ENCODE data around the gene RINL. TPM values are rescaled to one million over a fixed set of nuclear protein-coding genes. Genes with fewer than 3 reads are reported as not detected.
A peak's percentile ranks its signal among the peaks of the same experiment; 100 is the strongest.

Gene RINL
- total RNA-seq, 1 experiment from 2014 or later: 14.5 TPM

- TF ChIP-seq CTCF (IDR thresholded peaks at IDR 0.05) (peak; percentile 34; the same call in 1 of the 2 replicates), NFE2L1 (CRISPR knock-in tag; IDR thresholded peaks at IDR 0.05) (peak; percentile 59; the same call in 1 of the 2 replicates), MYBL2 (CRISPR knock-in tag; IDR thresholded peaks at IDR 0.05) (peak; percentile 66; the same call in 1 of the 2 replicates), ZNF232 (CRISPR knock-in tag; IDR thresholded peaks at IDR 0.05) (0 out of 2 replicates have a peak, but pooled peaks have one; percentile 74)
Observed at GRCh38 chr19:38849860-38850435, 28.1 kb downstream of the RINL start, which contains the start of gene HNRNPL (continued).

DNA sequence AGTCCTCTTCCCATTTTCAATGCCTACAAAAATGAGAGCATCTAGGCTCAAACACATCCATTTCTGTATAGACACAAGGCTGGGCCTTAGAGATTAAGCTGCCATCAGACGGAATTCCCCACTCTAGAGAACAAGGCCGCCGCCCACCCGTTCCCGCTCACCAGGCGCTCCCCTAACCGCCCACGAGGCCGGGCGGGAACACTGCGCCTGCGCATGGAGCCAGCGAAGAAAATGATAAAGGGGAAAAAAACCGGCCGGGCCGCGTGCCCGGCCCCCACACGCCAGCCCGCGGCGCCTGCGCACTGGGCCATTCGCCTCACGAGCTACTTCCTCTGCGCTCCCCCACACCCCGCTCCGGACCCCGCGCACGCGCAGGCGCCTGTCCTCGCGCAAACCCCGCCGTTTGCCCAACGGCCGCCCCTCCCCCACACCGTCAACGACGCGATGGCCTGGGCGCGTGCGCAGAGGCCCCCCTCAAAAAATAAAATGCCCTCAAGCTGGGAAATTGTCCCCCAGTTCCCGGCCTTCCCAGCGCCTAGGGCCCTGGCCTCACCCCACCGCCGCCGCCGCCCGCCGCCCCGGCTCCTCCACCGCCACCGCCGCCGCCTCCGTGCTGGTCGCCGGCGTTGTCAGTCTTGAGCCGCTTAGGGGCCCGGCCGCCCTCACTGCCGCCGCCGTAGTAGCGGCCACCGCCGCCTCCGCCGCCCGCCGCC is 28.8 kb downstream of the RINL start:
- DNase-seq (ENCODE audit: low spot score): peak; percentile 93
- Mint-ChIP-seq H3K4me1 (peaks cover 39% of the 10 kb centered on the region), H3K4me3 (peak overlapping the region; percentile 92), H3K27me3 (ENCODE audit: low read depth) (no peaks in the 10 kb centered on the region; the same call in 1 of the 2 replicates), H3K9me3 (no peaks in the 10 kb centered on the region), H3K27ac (peak overlapping the region; percentile 99), H3K36me3 (peaks cover 46% of the 10 kb centered on the region)
- ChIA-PET CTCF (interaction anchor here (0.6 to 2.0 kb wide), 10 partner anchors 11 to 446 kb away, joined by 3 to 15 read pairs (median 4); partner anchors contain the start of genes FAM98C, MRPS12 and SARS2), POLR2A (interaction anchor here (0.6 to 1.6 kb wide), 12 partner anchors 17 to 585 kb away, joined by 3 to 8 read pairs (median 4); partner anchors contain the start of genes ECH1, EIF3K, NFKBIB and SIRT2)
- ATAC-seq: peak; percentile 3
- TF ChIP-seq SMAD3 (CRISPR knock-in tag; IDR thresholded peaks at IDR 0.05; ENCODE audit: borderline replicate concordance) (no peak), AR (CRISPR knock-in tag; IDR thresholded peaks at IDR 0.05) (peak; percentile 53; the same call in 1 of the 2 replicates), GABPB1 (CRISPR knock-in tag; IDR thresholded peaks at IDR 0.05) (0 out of 2 replicates have a peak, but pooled peaks have one; percentile 16), ESRRA (CRISPR knock-in tag; IDR thresholded peaks at IDR 0.05; ENCODE audit: borderline replicate concordance) (no peak; the same call in 1 of the 2 replicates), HMGXB4 (CRISPR knock-in tag; IDR thresholded peaks at IDR 0.05) (0 out of 2 replicates have a peak, but pooled peaks have one; percentile 33), ZNF317 (CRISPR knock-in tag; IDR thresholded peaks at IDR 0.05; ENCODE audit: borderline replicate concordance, low read depth) (0 out of 2 replicates have a peak, but pooled peaks have one; percentile 22), ELF4 (CRISPR knock-in tag; IDR thresholded peaks at IDR 0.05; ENCODE audit: low read depth) (0 out of 2 replicates have a peak, but pooled peaks have one; percentile 30), ZNF416 (CRISPR knock-in tag; IDR thresholded peaks at IDR 0.05) (peak; percentile 79; the same call in 1 of the 2 replicates), RORB (CRISPR knock-in tag; IDR thresholded peaks at IDR 0.05) (0 out of 2 replicates have a peak, but pooled peaks have one; percentile 20), TEAD1 (CRISPR knock-in tag; IDR thresholded peaks at IDR 0.05) (no peak; the same call in 1 of the 2 replicates), NFYB (CRISPR knock-in tag; conservative IDR thresholded peaks at IDR 0.05; ENCODE audit: low read depth) (no peak), USF2 (CRISPR knock-in tag; IDR thresholded peaks at IDR 0.05) (0 out of 2 replicates have a peak, but pooled peaks have one; percentile 11), PRRX2 (CRISPR knock-in tag; IDR thresholded peaks at IDR 0.05) (0 out of 2 replicates have a peak, but pooled peaks have one; percentile 11), RELA (CRISPR knock-in tag; IDR thresholded peaks at IDR 0.05; ENCODE audit: borderline replicate concordance) (0 out of 2 replicates have a peak, but pooled peaks have one; percentile 72)
- TF ChIP-seq, protein P1, sequence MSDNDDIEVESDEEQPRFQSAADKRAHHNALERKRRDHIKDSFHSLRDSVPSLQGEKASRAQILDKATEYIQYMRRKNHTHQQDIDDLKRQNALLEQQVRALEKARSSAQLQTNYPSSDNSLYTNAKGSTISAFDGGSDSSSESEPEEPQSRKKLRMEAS (CRISPR knock-in tag; IDR thresholded peaks at IDR 0.05): peak; percentile 37
- TF ChIP-seq, protein P2, sequence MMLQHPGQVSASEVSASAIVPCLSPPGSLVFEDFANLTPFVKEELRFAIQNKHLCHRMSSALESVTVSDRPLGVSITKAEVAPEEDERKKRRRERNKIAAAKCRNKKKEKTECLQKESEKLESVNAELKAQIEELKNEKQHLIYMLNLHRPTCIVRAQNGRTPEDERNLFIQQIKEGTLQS (CRISPR knock-in tag; conservative IDR thresholded peaks at IDR 0.05): no peak
- TF ChIP-seq, protein P3, sequence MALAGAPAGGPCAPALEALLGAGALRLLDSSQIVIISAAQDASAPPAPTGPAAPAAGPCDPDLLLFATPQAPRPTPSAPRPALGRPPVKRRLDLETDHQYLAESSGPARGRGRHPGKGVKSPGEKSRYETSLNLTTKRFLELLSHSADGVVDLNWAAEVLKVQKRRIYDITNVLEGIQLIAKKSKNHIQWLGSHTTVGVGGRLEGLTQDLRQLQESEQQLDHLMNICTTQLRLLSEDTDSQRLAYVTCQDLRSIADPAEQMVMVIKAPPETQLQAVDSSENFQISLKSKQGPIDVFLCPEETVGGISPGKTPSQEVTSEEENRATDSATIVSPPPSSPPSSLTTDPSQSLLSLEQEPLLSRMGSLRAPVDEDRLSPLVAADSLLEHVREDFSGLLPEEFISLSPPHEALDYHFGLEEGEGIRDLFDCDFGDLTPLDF (CRISPR knock-in tag; IDR thresholded peaks at IDR 0.05): no peak

All from WTC11 (cell line).